ENCODE results near the gene FLNB. TPM values are rescaled to one million over a fixed set of nuclear protein-coding genes. Genes with fewer than 3 reads are reported as not detected.

The FLNB gene
- total RNA-seq, 4 donors from 2014 or later: 282 to 707 (median 563) TPM

DNA sequence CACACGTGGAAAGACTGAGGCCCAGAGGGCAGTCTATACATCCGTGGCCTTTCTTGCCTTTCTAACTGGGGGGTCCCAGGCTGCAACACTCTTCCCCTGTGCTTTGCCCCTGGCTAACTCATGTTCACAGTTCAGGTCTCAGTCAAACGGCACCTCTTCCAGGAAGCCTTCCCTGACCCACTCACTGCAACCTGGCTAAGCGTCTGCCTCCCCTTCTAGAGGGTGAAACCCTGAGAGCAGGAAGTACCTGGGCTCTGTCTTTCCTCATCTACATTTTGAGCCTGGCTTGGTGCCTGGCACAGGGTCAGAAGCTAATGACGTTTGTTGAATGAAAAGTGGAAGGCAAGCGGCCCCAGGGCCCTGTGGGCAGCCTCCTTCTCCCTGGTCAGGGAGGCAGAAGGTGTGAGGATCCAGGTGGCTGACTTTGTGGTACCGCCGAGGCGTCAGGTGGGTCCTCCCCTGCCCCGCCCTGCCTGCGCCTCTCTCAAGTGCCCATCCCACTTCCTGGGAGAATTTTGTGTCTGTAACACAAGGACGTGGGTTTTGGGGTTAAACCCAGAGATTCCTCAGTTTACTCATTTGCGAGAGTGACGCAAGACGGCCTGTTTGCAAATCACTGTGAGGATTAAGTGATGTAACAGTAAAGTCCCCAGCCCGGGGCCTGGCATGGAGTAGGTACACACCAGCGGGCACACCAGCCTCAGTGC is 170.5 kb downstream of the FLNB start:
- 36 to 59% methylated on average over 3 to 17 of the region's 17 CpGs for WGBS, 2 donors (ENCODE audit: low coverage in 1 of 2)
- intact Hi-C loops (cut with DNase I; ENCODE audit: low total_unique reads): loop anchor here (2.0 kb wide), 1 partner anchor 122 kb away; no protein-coding TSS in a partner anchor

DNA sequence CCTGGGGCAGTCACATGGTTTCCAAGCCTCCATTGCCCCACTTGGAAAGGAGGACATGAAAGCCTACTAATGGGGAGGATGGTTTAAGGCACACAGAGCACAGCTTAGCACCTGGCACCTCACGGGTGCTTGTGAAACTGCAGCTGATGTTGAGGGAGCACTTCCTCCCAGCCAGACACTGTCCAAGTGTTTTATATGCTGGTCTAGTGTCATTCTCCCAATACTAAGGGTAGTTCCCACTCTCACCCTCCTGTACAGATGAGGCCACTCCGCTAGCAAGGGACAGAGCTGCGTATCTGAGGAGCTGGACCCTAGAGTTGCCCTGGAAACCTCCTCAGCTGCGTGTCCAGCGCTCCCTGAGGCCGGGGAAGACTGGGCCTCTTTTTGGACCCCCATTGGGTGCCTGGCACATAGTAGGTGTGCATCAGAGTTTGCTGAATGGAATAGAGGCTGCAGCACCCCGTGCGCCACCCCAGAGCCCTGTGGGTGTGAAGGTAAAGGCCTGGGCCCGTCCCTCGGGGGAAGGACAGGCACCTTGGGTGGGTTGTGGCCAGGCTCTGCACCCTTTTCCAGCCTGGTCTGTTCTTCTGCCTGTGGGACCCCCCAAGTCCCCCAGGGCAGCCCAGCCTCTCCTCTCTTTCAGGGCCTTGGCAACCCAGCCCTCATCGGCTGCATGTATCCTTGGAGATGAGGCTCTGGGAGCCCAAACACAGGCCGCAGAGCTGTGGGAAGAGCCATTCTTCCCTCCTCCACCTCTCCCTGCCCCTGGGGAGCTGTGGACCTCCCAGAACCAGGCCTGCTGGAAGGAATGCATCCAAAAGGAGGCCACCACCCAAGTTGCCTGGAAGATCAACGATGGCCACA is 171.2 kb downstream of the FLNB start:
- DNase-seq: no peak
- H3K36me3 ChIP-seq: no peaks in the 10 kb centered on the region
- H3K27me3 ChIP-seq: no peaks in the 10 kb centered on the region
- intact Hi-C loops (cut with DNase I; ENCODE audit: low total_unique reads) (loop anchor here (2.0 kb wide), 1 partner anchor 121 kb away; no protein-coding TSS in a partner anchor), in situ Hi-C loops (cut with MboI; ENCODE audit: low pct_ligation_motif_present in 1 of 4, low pct_unique_long_range_greater_than_20kb in 1 of 4, low sequenced_read_pairs in 3 of 4) (loop anchor here in 3 of 4 donors (5.0 to 25.0 kb wide), 3 partner anchors 118 to 345 kb away; no protein-coding TSS in a partner anchor)
- H3K9me3 ChIP-seq: no peaks in the 10 kb centered on the region
- TF ChIP-seq POLR2A (IDR thresholded peaks at IDR 0.05) (no peak), EP300 (IDR thresholded peaks at IDR 0.05; ENCODE audit: low read depth) (no peak), POLR2AphosphoS5 (IDR thresholded peaks at IDR 0.05) (no peak)
- TF ChIP-seq, protein P1, sequence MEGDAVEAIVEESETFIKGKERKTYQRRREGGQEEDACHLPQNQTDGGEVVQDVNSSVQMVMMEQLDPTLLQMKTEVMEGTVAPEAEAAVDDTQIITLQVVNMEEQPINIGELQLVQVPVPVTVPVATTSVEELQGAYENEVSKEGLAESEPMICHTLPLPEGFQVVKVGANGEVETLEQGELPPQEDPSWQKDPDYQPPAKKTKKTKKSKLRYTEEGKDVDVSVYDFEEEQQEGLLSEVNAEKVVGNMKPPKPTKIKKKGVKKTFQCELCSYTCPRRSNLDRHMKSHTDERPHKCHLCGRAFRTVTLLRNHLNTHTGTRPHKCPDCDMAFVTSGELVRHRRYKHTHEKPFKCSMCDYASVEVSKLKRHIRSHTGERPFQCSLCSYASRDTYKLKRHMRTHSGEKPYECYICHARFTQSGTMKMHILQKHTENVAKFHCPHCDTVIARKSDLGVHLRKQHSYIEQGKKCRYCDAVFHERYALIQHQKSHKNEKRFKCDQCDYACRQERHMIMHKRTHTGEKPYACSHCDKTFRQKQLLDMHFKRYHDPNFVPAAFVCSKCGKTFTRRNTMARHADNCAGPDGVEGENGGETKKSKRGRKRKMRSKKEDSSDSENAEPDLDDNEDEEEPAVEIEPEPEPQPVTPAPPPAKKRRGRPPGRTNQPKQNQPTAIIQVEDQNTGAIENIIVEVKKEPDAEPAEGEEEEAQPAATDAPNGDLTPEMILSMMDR (IDR thresholded peaks at IDR 0.05): no peak
- 82% methylated on average over 13 of the region's 13 CpGs; no CpG with 5 or more reads in 1 of the 2 donors for WGBS, 2 donors (ENCODE audit: low coverage in 1 of 2)
- no peak overlapping the region for H3K4me3 ChIP-seq
- peaks cover 24 to 46% (median 32%) of the 10 kb centered on the region in 4 donors for H3K4me1 ChIP-seq
- H3K27ac ChIP-seq: no peak overlapping the region

More for the DNA sequence above, 170.5 kb downstream of the FLNB start:
- peak; percentile 31 for DNase-seq
- Histone ChIP-seq H3K36me3 (no peaks in the 10 kb centered on the region), H3K4me3 (no peak overlapping the region), H3K4me1 (peaks cover 28 to 54% (median 39%) of the 10 kb centered on the region in 4 donors), H3K27me3 (no peaks in the 10 kb centered on the region), H3K27ac (no peak overlapping the region), H3K9me3 (no peaks in the 10 kb centered on the region)
- in situ Hi-C loops (cut with MboI; ENCODE audit: low pct_ligation_motif_present in 1 of 4, low pct_unique_long_range_greater_than_20kb in 1 of 4, low sequenced_read_pairs in 3 of 4): loop anchor here in 1 of 4 donors (25.0 kb wide), 1 partner anchor 234 kb away; no protein-coding TSS in a partner anchor
- TF ChIP-seq POLR2A (IDR thresholded peaks at IDR 0.05) (no peak), POLR2AphosphoS5 (IDR thresholded peaks at IDR 0.05) (no peak), EP300 (IDR thresholded peaks at IDR 0.05; ENCODE audit: low read depth) (no peak)
- TF ChIP-seq, protein P1 (IDR thresholded peaks at IDR 0.05): no peak

DNA sequence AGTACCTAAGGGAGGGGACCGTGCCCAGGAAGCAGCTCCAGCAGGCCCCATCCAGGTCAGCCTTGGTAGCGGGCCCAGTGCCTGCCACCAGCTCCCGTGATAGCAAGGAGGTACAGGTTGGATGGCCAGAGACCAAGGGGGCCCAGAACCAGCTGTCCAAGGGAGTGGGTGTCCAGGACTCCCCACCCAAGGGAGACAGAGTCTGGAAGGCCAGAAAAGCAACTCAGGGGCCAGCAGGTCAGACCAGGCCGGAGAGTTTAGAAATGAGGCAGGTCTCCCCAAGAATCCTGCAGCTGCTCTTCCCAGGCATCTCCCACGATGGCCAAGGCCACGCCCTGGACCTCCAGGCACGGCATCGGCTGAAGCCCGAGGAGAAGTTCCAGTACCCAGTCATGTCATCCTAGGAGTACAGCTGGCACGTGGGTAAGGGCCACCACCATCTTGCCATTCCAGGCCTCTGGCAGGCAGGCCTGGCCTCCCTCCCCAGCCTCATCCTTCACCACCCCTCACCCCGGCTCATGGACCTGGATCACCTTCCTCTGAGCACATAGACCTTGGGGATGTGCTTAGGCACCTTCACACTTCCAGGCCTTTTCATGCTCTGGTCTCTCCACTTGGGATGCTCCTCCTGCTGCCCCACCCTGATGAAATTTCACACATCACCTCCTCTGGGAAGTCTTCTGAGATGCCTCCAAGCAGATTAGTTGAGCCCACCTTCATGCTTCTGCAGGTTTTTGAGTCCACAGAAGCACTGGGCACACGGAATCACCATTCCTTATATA is 172.1 kb downstream of the FLNB start:
- in situ Hi-C loops (cut with MboI; ENCODE audit: low pct_ligation_motif_present in 1 of 4, low pct_unique_long_range_greater_than_20kb in 1 of 4, low sequenced_read_pairs in 3 of 4): loop anchor here in 3 of 4 donors (5.0 to 25.0 kb wide), 3 partner anchors 117 to 345 kb away; no protein-coding TSS in a partner anchor
- intact Hi-C loops (cut with DNase I; ENCODE audit: low total_unique reads): no loop called here
- TF ChIP-seq EP300 (IDR thresholded peaks at IDR 0.05; ENCODE audit: low read depth) (no peak), POLR2AphosphoS5 (IDR thresholded peaks at IDR 0.05) (no peak), POLR2A (IDR thresholded peaks at IDR 0.05) (no peak)
- TF ChIP-seq, protein P1 (IDR thresholded peaks at IDR 0.05): no peak
- no peak overlapping the region for H3K27ac ChIP-seq
- DNase-seq: no peak
- no peaks in the 10 kb centered on the region for H3K9me3 ChIP-seq
- H3K36me3 ChIP-seq: no peaks in the 10 kb centered on the region
- H3K4me3 ChIP-seq: no peak overlapping the region
- no peaks in the 10 kb centered on the region for H3K27me3 ChIP-seq
- H3K4me1 ChIP-seq: peaks cover 16 to 38% (median 23%) of the 10 kb centered on the region in 4 donors
- WGBS, 2 donors (ENCODE audit: low coverage in 1 of 2): 85% methylated on average over 12 of the region's 12 CpGs; no CpG with 5 or more reads in 1 of the 2 donors
